ENCODE measurements around the gene CDK14. TPM values are rescaled to one million over a fixed set of nuclear protein-coding genes. Genes with fewer than 3 reads are reported as not detected.
A peak's percentile ranks its signal among the peaks of the same experiment; 100 is the strongest.

CDK14 gene
- total and polyA plus RNA-seq, 10 of the 15 experiments (the other 5 are each of a cell fraction or from before 2014, with no cell fraction given): 6.5 to 61.3 (median 24.2) TPM

- DNase-seq (ENCODE audit: low read depth, low spot score) (peak; percentile 69), ATAC-seq (peak; percentile 93), FAIRE-seq (peak; percentile 65)
- no peaks in the 10 kb centered on the region for H3K27me3 ChIP-seq (replicated peaks in 1 of 2; ENCODE audit: control insufficient read depth in 2 of 2, insufficient read depth in 2 of 2, low read length in 1 of 2)
- in situ Hi-C loops (cut with MboI) (no loop called here), intact Hi-C loops (cut with micrococcal nuclease; ENCODE audit: unreplicated experiment) (no loop called here)
- no peaks in the 10 kb centered on the region for H4K20me1 ChIP-seq (ENCODE audit: control insufficient read depth, insufficient read depth)
- H3K79me2 ChIP-seq (ENCODE audit: control insufficient read depth, insufficient read depth, low read length): no peaks in the 10 kb centered on the region; the same call in none of the 2 replicates
- peak overlapping the region; percentile 49 for H2AFZ ChIP-seq (ENCODE audit: control insufficient read depth, low read depth, low read length)
- H3K4me1 ChIP-seq (ENCODE audit: control insufficient read depth, insufficient read depth, low read length): 0 out of 2 replicates have a peak, but pooled peaks cover 4% of the 10 kb centered on the region
- H3K9ac ChIP-seq (ENCODE audit: control insufficient read depth, insufficient read depth, low read length): peak overlapping the region; percentile 22
- 8% methylated on average over 3 of the region's 3 CpGs for WGBS (ENCODE audit: insufficient coverage, insufficient replicate concordance, low lambda C conversion rate, missing lambda C conversion rate)
- H3K27ac ChIP-seq (ENCODE audit: control insufficient read depth, insufficient read depth): peak overlapping the region; percentile 47
- peak overlapping the region; percentile 38; the same call in 1 of the 2 replicates for H3K4me3 ChIP-seq
- no TSS peak for BruUV-seq (replicated peaks)
- H3K9me3 ChIP-seq (replicated peaks; ENCODE audit: control insufficient read depth, insufficient read depth, low read length): no peaks in the 10 kb centered on the region
- peak overlapping the region; percentile 19 for H3K4me2 ChIP-seq (ENCODE audit: control insufficient read depth, insufficient read depth)
- ChIA-PET POLR2A (interaction anchor here (0.7 to 3.0 kb wide), 7 partner anchors 10 to 305 kb away, joined by 3 to 11 read pairs (median 5); no protein-coding TSS in a partner anchor), SMC1A (ENCODE audit: uncharacterized antibody, unreplicated experiment) (interaction anchor here (0.7 to 2.7 kb wide), 8 partner anchors 9 to 50 kb away, joined by 3 to 7 read pairs (median 4); no protein-coding TSS in a partner anchor), CTCF (interaction anchor here (0.6 to 2.0 kb wide), 8 partner anchors 9 to 96 kb away, joined by 3 to 7 read pairs (median 4); no protein-coding TSS in a partner anchor), RAD21 (ENCODE audit: unreplicated experiment) (interaction anchor here (1.2 to 1.6 kb wide), 2 partner anchors 16 to 158 kb away, joined by 4 read pairs; no protein-coding TSS in a partner anchor)
- H3K36me3 ChIP-seq (ENCODE audit: control insufficient read depth in 2 of 2, insufficient read depth in 2 of 2, low read length in 1 of 2): no peaks in the 10 kb centered on the region
- TF ChIP-seq TAF1 (IDR thresholded peaks at IDR 0.05; ENCODE audit: borderline replicate concordance, low read depth, low read length): no peak
- no peak for TF ChIP-seq STAT3 (IDR thresholded peaks at IDR 0.05; ENCODE audit: low read depth, low read length)
- TF ChIP-seq SIX5 (IDR thresholded peaks at IDR 0.05; ENCODE audit: low read depth, low read length, severe bottlenecking): no peak
- TF ChIP-seq IKZF2 (IDR thresholded peaks at IDR 0.05): peak; percentile 78 to 81
- TF ChIP-seq ZBTB33 (IDR thresholded peaks at IDR 0.05): no peak
- peak; percentile 86 for TF ChIP-seq ATF7 (IDR thresholded peaks at IDR 0.05; ENCODE audit: low read depth)
- TF ChIP-seq EGR1 (IDR thresholded peaks at IDR 0.05; ENCODE audit: borderline replicate concordance in 1 of 2, low read depth in 2 of 2, low read length in 2 of 2): no peak
- no peak for TF ChIP-seq RCOR1 (conservative IDR thresholded peaks at IDR 0.05; ENCODE audit: low read depth, low read length)
- TF ChIP-seq SUPT20H (IDR thresholded peaks at IDR 0.05; ENCODE audit: borderline replicate concordance, control insufficient read depth, low read depth, low read length): no peak
- no peak for TF ChIP-seq IRF3 (IDR thresholded peaks at IDR 0.05)
- TF ChIP-seq PAX5 (IDR thresholded peaks at IDR 0.05; ENCODE audit: borderline replicate concordance, low read depth, low read length): no peak
- peak; percentile 59; the same call in 1 of the 2 replicates for TF ChIP-seq CBFB (IDR thresholded peaks at IDR 0.05; ENCODE audit: low read depth)
- TF ChIP-seq NFYB (IDR thresholded peaks at IDR 0.05; ENCODE audit: insufficient read depth, low read depth, low read length): peak; percentile 51; the same call in 1 of the 2 replicates
- no peak for TF ChIP-seq USF2 (IDR thresholded peaks at IDR 0.05; ENCODE audit: borderline replicate concordance, low read depth, low read length)
- peak; percentile 50; the same call in 1 of the 2 replicates for TF ChIP-seq GABPA (IDR thresholded peaks at IDR 0.05; ENCODE audit: low read depth)
- peak; percentile 75 for TF ChIP-seq CREM (IDR thresholded peaks at IDR 0.05; ENCODE audit: low read depth)
- TF ChIP-seq MEF2A (IDR thresholded peaks at IDR 0.05; ENCODE audit: insufficient read depth, low read depth, low read length): no peak
- no peak for TF ChIP-seq CTCF (IDR thresholded peaks at IDR 0.05 in 2 of 3, conservative IDR thresholded peaks at IDR 0.05 in 1 of 3; ENCODE audit: control insufficient read depth in 2 of 3, extremely low read depth in 1 of 3, insufficient read depth in 1 of 3, low read depth in 3 of 3, low read length in 3 of 3)
- TF ChIP-seq JUNB (IDR thresholded peaks at IDR 0.05): peak; percentile 74
Measured at GRCh38 chr7:90613088-90613498, 17.0 kb downstream of the CDK14 start.

Measured in GM12878 (cell line).